ENCODE results near the gene SEMA3D. TPM values are rescaled to one million over a fixed set of nuclear protein-coding genes. Genes with fewer than 3 reads are reported as not detected.

Gene SEMA3D
- total and polyA plus RNA-seq, 2 of the 4 experiments (the other 2 are of a cell fraction) = 2.9 to 13.6 TPM

- no peak for DNase-seq
- Histone ChIP-seq H4K20me1 (ENCODE audit: insufficient read depth, low read length) (no peaks in the 10 kb centered on the region), H3K23ac (ENCODE audit: low read depth, low read length) (no peak overlapping the region), H3K79me1 (ENCODE audit: low read depth in 1 of 2, low read length in 2 of 2) (no peaks in the 10 kb centered on the region), H2AK9ac (replicated peaks; ENCODE audit: low read depth, low read length, poor library complexity) (no peak overlapping the region), H2BK120ac (ENCODE audit: low read depth, low read length) (no peak overlapping the region), H3K4ac (ENCODE audit: low read depth, low read length) (no peak overlapping the region), H3K14ac (replicated peaks; ENCODE audit: low read depth, low read length) (no peak overlapping the region), H4K5ac (ENCODE audit: low read depth, low read length) (no peak overlapping the region), H3K56ac (ENCODE audit: extremely low read depth, insufficient read depth, low read length) (no peak overlapping the region), H3K9ac (ENCODE audit: low read depth, low read length) (no peak overlapping the region), H4K91ac (ENCODE audit: insufficient read depth, low read depth, low read length) (no peak overlapping the region), H3K18ac (ENCODE audit: low read depth, low read length) (no peak overlapping the region), H2AK5ac (ENCODE audit: low read depth, low read length) (no peak overlapping the region), H2BK20ac (ENCODE audit: low read depth, low read length) (no peak overlapping the region), H2AFZ (replicated peaks; ENCODE audit: low read length, poor library complexity) (no peak overlapping the region), H3K9me1 (ENCODE audit: insufficient read depth, low read length) (no peaks in the 10 kb centered on the region), H3K4me1 (ENCODE audit: control insufficient read depth, insufficient read depth, low read length) (no peaks in the 10 kb centered on the region), H3K9me3 (ENCODE audit: control insufficient read depth, insufficient read depth, low read length) (no peaks in the 10 kb centered on the region), H3K36me3 (ENCODE audit: control insufficient read depth, insufficient read depth, low read length) (no peaks in the 10 kb centered on the region), H2BK15ac (ENCODE audit: low read depth, low read length) (no peak overlapping the region), H4K8ac (ENCODE audit: low read depth in 2 of 2, low read length in 2 of 2) (no peak overlapping the region), H3K4me2 (ENCODE audit: low read depth, low read length) (no peak overlapping the region), H3K27me3 (ENCODE audit: control insufficient read depth, insufficient read depth, low read length) (no peaks in the 10 kb centered on the region), H2BK5ac (ENCODE audit: low read depth, low read length, poor library complexity, severe bottlenecking) (no peak overlapping the region), H3K4me3 (ENCODE audit: insufficient read depth, low read depth, low read length) (no peak overlapping the region), H3K27ac (ENCODE audit: insufficient read depth, low read length) (no peak overlapping the region)
- TF ChIP-seq MAFK (IDR thresholded peaks at IDR 0.05; ENCODE audit: low read depth, low read length) = no peak
- TF ChIP-seq FOS (IDR thresholded peaks at IDR 0.05; ENCODE audit: low read depth, low read length) = no peak
- no peak for TF ChIP-seq CEBPB (IDR thresholded peaks at IDR 0.05; ENCODE audit: low read depth, low read length)
- no peak for TF ChIP-seq CHD1 (IDR thresholded peaks at IDR 0.05; ENCODE audit: low read depth, low read length)
- no peak for TF ChIP-seq RCOR1 (IDR thresholded peaks at IDR 0.05; ENCODE audit: insufficient replicate concordance, low read length)
- TF ChIP-seq MXI1 (IDR thresholded peaks at IDR 0.05; ENCODE audit: borderline replicate concordance, low read depth, low read length) = no peak
- no peak for TF ChIP-seq RFX5 (IDR thresholded peaks at IDR 0.05; ENCODE audit: low read depth, low read length)
- TF ChIP-seq NFE2L2 (IDR thresholded peaks at IDR 0.05; ENCODE audit: low read depth, low read length) = no peak
- no peak for TF ChIP-seq SMC3 (IDR thresholded peaks at IDR 0.05; ENCODE audit: low read depth, low read length)
- TF ChIP-seq POLR2A (IDR thresholded peaks at IDR 0.05; ENCODE audit: low read depth, low read length) = no peak
- TF ChIP-seq ELK1 (IDR thresholded peaks at IDR 0.05; ENCODE audit: borderline replicate concordance, low read depth, low read length) = no peak
- no peak for TF ChIP-seq CTCF (conservative IDR thresholded peaks at IDR 0.05; ENCODE audit: low read depth, low read length)
- BruUV-seq (replicated peaks) = no TSS peak
- ChIA-PET POLR2A (ENCODE audit: unreplicated experiment) (no interaction called here), CTCF (no interaction called here)
- in situ Hi-C loops (cut with MboI; ENCODE audit: low sequenced_read_pairs) = no loop called here
- dilution Hi-C loops (cut with HindIII; ENCODE audit: low sequenced_read_pairs, unreplicated experiment) = no loop called here
- no CpG with 5 or more reads among the region's 2 CpGs for WGBS, 2 experiments (ENCODE audit: extremely low coverage in 2 of 2, insufficient read length in 1 of 2)
- ATAC-seq (ENCODE audit: low read depth) = no peak
- intact Hi-C loops (cut with micrococcal nuclease) = no loop called here
These were observed 45.2 kb upstream of the SEMA3D start for GRCh38 chr7:85232068-85232467.
